Muscle layer of duodenum (tissue), 2 donors: ENCODE data around the gene TIPARP.

Source experiments
- H3K27ac ChIP-seq: one replicate; pipeline ENCODE4 v1.7.0; 2013; ENCODE audit warnings: mild to moderate bottlenecking, low read length
- H3K27me3 ChIP-seq: one replicate; pipeline ENCODE4 v1.7.0; 2013; ENCODE audit warnings: low read depth, mild to moderate bottlenecking, control low read depth, low read length
- H3K36me3 ChIP-seq, 2 donors: one replicate each; pipeline ENCODE4 v1.7.0; 2013; ENCODE audit warnings: low read length in 2 of 2, control low read depth in 1 of 2, mild to moderate bottlenecking in 1 of 2; ENCODE audit not compliant: insufficient read depth in 2 of 2, control insufficient read depth in 1 of 2
- H3K4me1 ChIP-seq, 2 donors: one replicate each; pipeline ENCODE4 v1.7.0; 2013; ENCODE audit warnings: low read length in 2 of 2, mild to moderate bottlenecking in 2 of 2, control low read depth in 1 of 2, moderate library complexity in 1 of 2; ENCODE audit not compliant: insufficient read depth in 2 of 2, control insufficient read depth in 1 of 2
- H3K4me3 ChIP-seq, 2 donors: one replicate each; pipeline ENCODE4 v1.7.0; 2013; ENCODE audit warnings: low read length in 2 of 2, low read depth in 1 of 2, mild to moderate bottlenecking in 1 of 2
- H3K9me3 ChIP-seq, 2 donors: one replicate each; pipeline ENCODE4 v1.7.0; 2013; ENCODE audit warnings: low read length in 2 of 2, control low read depth in 1 of 2, mild to moderate bottlenecking in 1 of 2; ENCODE audit not compliant: control insufficient read depth in 1 of 2
- donor health status: healthy.

The TIPARP gene

GRCh38 chr3:156721687-156722618 lies 47.6 kb downstream of the TIPARP start:
- Histone ChIP-seq H3K4me1 (no peaks in the 10 kb centered on the region), H3K4me3 (no peak overlapping the region), H3K27ac (no peak overlapping the region), H3K9me3 (no peaks in the 10 kb centered on the region), H3K27me3 (no peaks in the 10 kb centered on the region), H3K36me3 (no peaks in the 10 kb centered on the region)

- Histone ChIP-seq H3K4me3 (no peak overlapping the region), H3K36me3 (no peaks in the 10 kb centered on the region), H3K4me1 (no peaks in the 10 kb centered on the region), H3K9me3 (no peaks in the 10 kb centered on the region), H3K27ac (no peak overlapping the region), H3K27me3 (no peaks in the 10 kb centered on the region)
Measured at GRCh38 chr3:156723182-156723619, 48.8 kb downstream of the TIPARP start.

- Histone ChIP-seq H3K4me3 (no peak overlapping the region), H3K4me1 (no peaks in the 10 kb centered on the region), H3K27ac (no peak overlapping the region), H3K27me3 (no peaks in the 10 kb centered on the region), H3K9me3 (no peaks in the 10 kb centered on the region), H3K36me3 (no peaks in the 10 kb centered on the region)
Measured at GRCh38 chr3:156725682-156726081, 51.3 kb downstream of the TIPARP start.

GRCh38 chr3:156726456-156726855 lies 52.1 kb downstream of the TIPARP start:
- H3K4me3 ChIP-seq = no peak overlapping the region
- no peaks in the 10 kb centered on the region for H3K27me3 ChIP-seq
- H3K9me3 ChIP-seq = no peaks in the 10 kb centered on the region
- no peaks in the 10 kb centered on the region for H3K36me3 ChIP-seq
- H3K4me1 ChIP-seq = no peaks in the 10 kb centered on the region
- H3K27ac ChIP-seq = no peak overlapping the region

- Histone ChIP-seq H3K27me3 (no peaks in the 10 kb centered on the region), H3K4me3 (no peak overlapping the region), H3K27ac (no peak overlapping the region), H3K4me1 (no peaks in the 10 kb centered on the region), H3K9me3 (no peaks in the 10 kb centered on the region), H3K36me3 (no peaks in the 10 kb centered on the region)
Measured at GRCh38 chr3:156727519-156728205, 53.3 kb downstream of the TIPARP start.

- Histone ChIP-seq H3K4me3 (no peak overlapping the region), H3K9me3 (no peaks in the 10 kb centered on the region), H3K27ac (no peak overlapping the region), H3K36me3 (no peaks in the 10 kb centered on the region), H3K4me1 (no peaks in the 10 kb centered on the region), H3K27me3 (no peaks in the 10 kb centered on the region)
Measured at GRCh38 chr3:156728267-156728985, 54.0 kb downstream of the TIPARP start.

- no peaks in the 10 kb centered on the region for H3K4me1 ChIP-seq
- H3K27ac ChIP-seq = no peak overlapping the region
- H3K4me3 ChIP-seq = no peak overlapping the region
- H3K9me3 ChIP-seq = no peaks in the 10 kb centered on the region
- H3K36me3 ChIP-seq = no peaks in the 10 kb centered on the region
- no peaks in the 10 kb centered on the region for H3K27me3 ChIP-seq
Measured at GRCh38 chr3:156729460-156730179, 55.2 kb downstream of the TIPARP start.

- Histone ChIP-seq H3K27ac (no peak overlapping the region), H3K27me3 (no peaks in the 10 kb centered on the region), H3K9me3 (no peaks in the 10 kb centered on the region), H3K36me3 (no peaks in the 10 kb centered on the region), H3K4me1 (no peaks in the 10 kb centered on the region), H3K4me3 (no peak overlapping the region)
Measured at GRCh38 chr3:156731813-156732212, 57.4 kb downstream of the TIPARP start.

GRCh38 chr3:156732261-156732660 lies 57.9 kb downstream of the TIPARP start:
- Histone ChIP-seq H3K4me3 (no peak overlapping the region), H3K9me3 (no peaks in the 10 kb centered on the region), H3K4me1 (no peaks in the 10 kb centered on the region), H3K27ac (no peak overlapping the region), H3K27me3 (no peaks in the 10 kb centered on the region), H3K36me3 (no peaks in the 10 kb centered on the region)

- Histone ChIP-seq H3K4me3 (no peak overlapping the region), H3K4me1 (no peaks in the 10 kb centered on the region), H3K9me3 (no peaks in the 10 kb centered on the region), H3K27ac (no peak overlapping the region), H3K36me3 (no peaks in the 10 kb centered on the region), H3K27me3 (no peaks in the 10 kb centered on the region)
Measured at GRCh38 chr3:156732715-156733421, 58.5 kb downstream of the TIPARP start.
